Measurements from ENCODE around the gene KIF16B.

DNA sequence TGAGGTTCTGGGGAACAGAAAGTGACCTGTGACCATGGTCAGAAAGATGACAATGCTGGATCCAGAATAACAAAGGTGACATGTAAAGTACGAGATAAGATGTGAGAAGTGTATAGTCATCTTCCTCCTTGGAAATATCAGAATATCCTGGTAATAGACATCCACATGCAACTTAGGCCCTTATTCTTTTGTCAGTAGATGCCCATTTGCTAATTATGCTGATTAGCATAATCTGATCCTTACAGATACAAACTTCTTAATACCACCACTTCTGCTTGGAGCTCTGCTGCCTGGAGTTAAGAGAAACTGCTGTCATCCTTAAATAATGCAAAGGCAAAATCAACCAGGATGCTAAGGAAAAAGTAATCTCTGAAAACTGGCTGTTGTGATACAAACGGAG lies 91.3 kb downstream of the KIF16B start:
- TF ChIP-seq CTCF (IDR thresholded peaks at IDR 0.05) (no peak), POLR2A (IDR thresholded peaks at IDR 0.05) (no peak)

Data from uterus (tissue), 2 donors.